T-helper 9 cell (primary cell): ENCODE results near the gene PAM.

ENCODE experiments used
- DNase-seq: peaks from one replicate; pipeline ENCODE4 v3.0.0-alpha.2; 2020

The PAM gene

DNA sequence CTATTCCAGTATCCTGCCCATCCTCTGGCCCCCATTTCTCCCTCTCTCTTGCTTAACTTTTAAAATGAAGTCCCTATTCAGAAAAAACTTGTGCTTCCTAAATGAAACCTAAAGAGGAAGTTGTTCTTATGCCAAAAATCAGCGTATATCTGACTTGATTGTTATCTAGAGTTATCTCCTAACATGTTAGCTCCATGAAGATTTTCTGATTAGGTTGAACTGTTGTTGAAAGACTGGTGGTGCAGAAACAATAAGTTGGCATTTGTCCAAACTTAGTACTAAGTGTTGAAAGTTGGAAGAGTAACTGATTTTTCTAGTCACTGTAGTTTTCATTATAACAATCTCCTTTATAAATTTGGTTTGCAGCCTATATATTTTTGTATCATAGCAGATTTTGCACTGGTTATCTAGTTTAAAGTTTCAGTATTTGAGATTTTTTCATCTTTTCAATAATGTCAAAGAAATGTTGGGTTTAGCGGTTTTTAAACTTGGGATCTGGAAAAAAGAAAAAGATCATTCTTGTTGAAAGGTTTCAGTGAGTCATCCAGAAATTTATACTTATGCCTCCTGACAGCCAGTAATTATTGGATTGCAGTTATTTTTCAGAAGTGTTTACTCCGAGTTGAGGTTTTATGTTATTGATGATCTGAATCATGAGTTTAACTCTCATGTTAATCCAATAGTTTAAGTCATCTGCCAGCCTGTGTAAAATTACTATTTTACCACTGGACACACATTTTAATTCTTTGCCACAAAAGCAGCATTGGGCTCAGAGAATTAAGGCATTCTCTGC lies 60.6 kb downstream of the PAM start:
- no peak for DNase-seq

DNA sequence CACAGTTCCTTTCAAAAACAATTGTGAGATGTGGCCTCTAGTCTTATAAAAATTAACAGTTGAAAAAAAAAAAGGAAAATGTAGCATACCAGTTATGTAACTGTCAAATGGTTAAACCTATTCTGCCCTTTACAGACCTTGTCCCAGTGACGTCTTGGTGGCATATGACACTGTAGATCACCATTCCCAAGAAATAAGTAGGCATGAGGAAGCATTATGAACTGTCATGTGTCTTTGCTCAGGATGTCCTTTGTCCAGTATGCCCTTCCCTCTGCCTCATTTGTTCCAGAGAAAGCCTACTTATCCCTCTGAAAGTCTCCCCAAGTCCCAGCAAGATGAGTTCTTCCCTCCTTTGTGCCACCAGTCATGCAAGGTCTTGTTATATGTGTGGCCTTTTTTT lies 63.2 kb downstream of the PAM start:
- DNase-seq, result no peak

DNA sequence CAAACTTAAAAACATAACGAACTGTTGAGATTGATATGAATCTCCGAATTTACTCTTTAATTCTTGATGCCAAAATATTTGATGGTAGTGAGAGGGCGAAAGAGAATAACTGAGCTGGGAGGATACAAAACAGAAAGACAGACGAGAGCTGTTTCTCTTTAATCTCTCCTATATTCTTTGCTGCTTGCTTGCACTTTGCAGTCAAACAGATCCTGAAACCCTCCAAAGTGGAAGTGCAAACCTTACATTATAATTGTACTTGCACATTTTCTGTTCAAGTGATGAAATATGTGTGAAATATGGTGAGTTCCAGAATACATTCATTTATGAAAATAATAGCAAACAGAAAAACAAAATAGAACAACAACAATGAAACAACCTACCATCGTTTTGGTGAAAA lies 63.8 kb downstream of the PAM start:
- no peak for DNase-seq

DNA sequence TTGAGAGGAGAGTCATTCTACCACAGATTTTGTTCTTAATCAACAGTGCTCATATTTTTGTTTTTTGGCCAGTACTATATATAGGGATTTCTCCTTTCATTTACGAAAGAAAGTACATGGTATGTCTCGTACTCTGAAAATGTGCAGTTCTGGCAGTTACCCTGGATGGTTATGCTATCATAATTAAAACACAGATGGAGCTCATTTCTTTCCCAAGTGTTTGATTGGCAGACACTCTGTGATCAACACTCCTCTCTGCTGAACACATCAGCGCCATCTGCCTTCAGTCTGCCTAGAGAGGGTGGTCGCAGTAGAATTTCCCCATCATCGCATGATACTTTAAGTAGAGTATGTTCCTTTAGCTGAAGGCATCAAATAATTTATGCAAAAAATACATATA lies 64.5 kb downstream of the PAM start:
- no peak for DNase-seq

DNA sequence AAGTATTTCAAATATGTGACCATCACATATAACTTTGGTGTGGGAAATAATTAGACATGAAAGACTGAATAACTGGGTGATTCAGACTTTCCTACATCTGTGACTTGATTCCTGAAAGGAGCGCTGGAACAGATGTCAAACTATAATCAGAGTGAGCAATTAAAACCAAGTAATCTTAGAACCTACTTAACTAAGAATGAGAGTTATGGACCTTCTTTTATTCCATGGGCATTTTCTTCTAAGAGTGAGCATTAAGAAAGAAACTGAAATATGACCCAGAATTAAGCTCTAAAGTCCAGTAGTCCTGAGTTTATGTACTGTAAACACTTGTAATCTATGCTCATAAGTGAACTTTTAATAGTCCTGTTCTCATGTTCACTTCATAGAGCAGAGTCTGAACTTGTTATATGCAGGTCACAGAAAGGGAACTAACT lies 68.4 kb downstream of the PAM start:
- DNase-seq, result no peak

DNA sequence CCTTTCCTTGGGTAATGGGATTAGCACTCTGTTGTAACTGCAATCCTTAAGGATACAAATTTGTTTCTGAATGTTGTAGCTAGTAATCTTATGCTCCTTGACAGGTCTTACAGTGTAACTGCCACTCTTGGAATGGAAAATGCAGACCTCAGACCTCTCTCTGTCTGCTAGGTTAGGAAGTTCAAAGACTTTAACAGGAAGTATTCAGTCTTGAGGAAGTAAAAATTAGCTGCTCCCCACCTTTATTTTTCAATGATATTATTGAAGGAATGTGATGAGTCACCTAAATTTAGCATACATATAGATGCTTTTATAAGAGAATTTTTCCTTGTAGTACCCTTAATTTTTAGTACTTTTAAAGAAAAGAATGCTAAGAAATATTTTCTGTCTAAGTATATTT lies 71.5 kb downstream of the PAM start:
- DNase-seq, result no peak

DNA sequence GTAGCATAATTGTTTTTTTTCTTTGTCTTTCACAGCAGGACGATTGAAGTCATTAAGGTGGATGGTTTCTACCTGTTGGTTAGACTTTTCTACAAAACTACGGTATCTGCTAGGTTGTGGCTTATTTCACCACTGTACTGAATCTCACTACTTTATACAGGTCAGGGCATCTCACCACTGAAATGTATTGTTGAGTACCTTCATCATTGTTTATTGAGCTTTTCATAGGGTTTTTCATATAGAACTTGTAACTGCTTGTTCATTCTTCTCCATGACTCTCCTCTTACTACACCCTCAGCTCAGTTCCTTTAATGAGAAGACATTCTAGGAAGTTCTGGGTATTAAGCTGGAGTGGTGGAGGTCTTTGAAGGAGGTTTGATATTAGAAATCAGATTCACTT lies 75.1 kb downstream of the PAM start:
- no peak for DNase-seq

DNA sequence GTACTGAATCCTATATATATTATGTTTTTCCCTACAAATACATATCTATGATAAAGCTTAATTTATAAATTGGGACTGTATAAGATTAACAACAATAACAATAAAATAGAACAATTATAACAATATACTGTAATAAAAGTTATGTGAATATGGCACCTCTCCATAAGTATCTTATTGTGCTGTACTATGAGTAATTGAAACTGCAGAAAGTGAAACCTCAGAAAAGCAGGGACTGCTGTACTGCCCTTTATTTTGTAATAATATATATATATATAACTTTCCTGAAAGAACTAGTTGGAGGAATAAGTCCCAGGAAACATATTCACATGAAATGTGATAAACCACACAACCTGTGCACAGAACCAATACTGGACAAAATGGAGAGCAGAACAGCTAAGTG lies 77.3 kb downstream of the PAM start:
- no peak for DNase-seq

DNA sequence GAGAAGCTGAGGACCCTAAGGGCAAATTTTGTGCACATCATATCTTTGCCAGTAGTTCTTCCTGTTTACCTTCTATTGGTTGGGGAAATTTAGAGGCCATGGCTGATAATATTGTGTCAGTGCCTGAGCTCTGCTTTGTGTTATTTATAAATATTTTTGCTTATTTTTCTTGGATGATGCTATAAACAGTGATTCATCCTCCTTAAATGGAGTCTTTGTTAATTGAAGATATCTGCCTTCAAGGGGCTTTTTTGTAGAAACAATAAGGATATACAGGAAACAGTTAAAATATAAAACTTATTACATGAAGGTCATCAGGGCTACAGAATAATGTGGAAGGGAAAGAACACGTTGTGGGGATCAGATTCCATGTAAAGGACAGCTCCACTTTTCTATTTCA lies 78.0 kb downstream of the PAM start:
- no peak for DNase-seq

DNA sequence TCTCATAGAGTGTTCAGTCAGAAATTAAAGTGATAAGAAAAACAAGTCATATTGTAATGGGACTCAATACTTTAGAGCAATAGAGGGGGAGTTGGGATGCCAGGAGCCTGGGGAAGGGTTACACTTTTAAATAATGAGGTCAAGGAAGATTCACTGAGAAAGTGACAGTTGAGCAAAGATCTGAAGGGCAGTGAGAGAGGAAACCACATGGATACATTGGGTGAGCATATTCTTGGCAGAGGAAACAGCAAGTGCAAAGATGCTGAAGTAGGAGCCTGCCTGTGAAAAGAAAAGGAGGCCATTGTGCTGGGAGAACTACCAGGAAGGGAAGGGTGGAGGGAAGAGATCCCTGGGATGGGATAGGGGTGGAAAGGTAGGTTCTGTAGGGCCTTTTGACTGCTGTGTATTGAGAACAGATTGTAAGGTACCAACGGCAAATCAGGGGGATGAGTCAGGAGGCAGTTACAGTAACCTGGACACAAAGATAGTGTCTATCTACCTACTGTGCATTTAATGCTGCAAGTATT lies 79.4 kb downstream of the PAM start:
- no peak for DNase-seq

DNA sequence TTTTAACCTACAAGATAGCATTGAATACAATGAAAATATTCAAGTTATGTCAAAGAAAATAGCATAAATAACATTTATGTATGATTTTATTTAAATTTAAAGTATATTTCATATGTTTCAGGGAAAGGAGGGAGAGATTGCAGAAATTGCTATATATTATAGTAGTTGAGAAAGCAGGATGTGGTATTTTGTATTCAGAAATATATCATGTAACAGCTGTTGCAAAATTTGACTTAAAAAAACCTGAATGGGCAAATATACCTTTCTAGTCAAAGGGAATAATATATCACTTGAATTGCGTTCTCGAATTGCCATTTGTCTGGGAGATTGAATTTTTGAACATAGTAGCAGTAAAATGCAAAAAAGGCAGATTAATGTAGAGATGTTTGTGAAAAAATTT lies 80.6 kb downstream of the PAM start:
- DNase-seq, result no peak

DNA sequence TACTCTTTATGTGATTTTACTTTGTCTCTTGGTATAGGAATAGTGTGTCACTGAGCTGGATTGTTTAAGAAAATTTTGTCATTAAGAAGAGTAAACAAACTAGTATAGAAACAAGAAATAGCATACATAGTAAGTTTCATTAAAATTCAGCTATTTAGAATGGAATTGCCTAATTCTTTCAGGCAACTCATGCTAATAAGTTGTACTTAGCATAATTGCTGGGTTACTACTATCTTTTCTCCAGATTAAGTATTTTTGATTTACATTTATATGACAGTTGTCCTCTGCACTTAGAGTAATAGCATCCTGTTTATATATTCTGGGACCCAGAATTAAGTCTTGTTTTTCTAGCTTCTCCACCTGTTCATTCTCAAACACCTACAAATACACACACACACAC lies 85.9 kb downstream of the PAM start:
- DNase-seq, result no peak

DNA sequence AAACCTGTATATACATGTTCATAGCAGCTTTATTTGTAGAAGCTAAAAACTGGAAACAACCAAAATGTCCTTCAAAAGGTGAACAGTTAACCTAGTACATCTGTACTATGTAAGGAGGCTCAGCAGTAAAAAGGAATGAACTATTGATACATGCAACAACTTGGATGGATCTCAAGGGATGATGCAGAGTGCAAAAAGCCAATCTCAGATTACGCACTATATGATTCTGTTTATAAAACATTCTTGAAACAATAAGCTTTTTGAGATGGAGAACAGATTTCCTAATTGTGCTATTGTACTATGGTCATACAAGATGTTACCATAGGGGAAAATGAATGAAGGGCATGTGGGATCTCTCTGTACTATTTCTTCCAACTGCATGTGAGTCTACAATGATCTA lies 88.9 kb downstream of the PAM start:
- DNase-seq, result no peak

DNA sequence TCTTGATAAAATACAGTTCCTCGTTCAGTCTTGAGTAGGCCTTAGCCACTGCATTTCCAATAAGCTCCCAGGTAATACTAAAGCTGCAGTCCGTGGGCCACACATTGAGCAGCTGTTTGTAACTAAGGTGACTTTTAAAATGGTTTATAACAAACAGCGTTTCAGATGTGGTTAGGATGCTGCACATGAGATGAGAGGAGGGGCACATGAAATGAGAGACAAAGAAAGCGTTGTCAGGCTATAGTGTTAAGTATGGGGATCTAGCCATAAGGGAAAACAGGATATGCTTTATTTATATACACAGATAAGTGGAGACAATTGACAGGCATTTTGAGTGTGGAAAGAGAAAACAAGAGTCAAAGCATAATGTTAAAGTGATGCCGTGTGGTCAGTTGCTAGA lies 89.9 kb downstream of the PAM start:
- no peak for DNase-seq

DNA sequence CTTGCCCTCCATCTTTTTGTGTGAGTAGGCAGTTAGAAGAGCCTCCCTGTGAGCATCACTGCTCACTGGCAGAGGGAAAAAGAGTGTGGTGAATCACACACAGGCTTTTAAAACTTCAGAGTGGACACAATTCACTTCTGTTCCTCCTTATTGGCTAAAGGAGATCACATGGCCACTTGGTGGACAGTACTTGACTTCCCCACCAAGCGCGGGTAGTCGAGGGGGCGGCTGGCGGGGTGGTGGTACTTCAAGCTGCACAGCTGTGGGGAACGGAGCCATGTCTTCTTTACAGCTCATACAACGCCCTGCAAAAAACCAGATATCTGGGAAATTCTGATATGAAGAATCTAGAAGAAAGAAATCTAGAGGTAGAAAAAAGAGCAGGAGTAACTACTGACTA lies 95.4 kb downstream of the PAM start:
- DNase-seq, result no peak

DNA sequence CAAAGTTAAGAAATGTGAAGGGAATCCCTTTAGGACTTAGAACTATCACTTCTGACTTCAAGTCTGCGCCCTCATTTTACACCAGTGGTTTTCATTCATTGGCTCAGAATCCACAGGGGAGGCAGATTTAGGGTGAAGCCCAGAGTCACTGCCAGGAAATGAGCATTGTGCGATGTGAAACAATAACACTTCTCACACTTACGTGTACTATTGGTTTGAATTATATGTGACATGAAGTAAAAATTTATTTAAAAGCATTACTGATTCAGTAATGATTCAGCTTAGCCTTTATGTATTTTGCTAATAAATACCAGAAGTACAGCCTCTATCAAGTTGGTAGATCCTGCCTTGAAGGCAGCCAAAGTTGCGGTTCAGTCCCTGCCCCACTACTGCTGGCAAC lies 98.6 kb downstream of the PAM start:
- DNase-seq, result no peak

DNA sequence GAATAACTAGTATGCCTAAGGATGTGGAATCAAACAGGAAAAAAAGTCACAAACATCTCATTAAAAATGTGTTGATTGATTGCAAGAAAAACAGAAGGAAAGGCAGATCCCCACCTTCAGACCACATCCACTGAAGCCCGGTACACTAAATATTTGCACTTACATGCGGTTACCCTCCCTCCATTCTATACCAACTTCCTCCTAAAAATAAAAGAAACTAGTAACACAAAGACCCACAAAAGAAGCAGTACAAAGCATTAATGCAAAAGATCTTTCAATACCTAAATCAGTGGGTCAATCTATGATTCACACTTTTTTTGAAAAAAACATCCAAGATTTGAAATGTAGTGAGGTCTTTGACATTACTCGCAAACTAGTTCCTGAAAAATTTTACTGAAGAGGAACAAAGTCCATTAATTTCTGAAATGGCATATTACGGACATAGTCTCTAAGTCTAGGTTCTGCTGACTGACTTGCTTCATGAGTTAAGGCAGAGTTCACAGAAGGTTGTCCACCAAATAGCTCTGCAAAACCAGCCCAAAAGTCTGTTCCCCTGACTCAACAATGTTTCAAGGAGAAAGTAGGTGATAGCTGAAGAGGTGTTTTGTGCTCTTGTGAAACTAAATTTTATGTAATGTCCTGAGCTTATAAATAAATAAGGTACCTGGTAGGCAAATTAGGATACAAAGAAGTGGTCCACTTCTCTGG lies 100.7 kb downstream of the PAM start:
- no peak for DNase-seq

DNA sequence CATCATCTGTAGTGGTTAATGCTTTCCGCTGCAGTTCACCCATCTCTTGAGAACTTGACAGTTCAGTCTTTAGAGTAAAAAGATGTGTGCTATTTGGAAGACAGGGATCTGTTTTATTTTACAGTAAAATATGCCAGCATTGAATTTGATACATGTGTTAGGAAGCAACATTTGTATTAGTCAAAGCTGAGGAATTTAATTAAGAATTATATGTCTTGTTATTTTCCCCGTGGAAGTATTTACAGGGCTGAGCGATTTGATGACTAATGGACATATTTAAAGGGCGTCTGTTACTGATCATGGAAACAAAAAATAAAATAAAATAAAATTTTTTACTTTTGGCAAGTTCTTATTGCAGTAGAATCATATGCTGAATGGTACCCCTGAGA lies 101.3 kb downstream of the PAM start:
- DNase-seq, result no peak

DNA sequence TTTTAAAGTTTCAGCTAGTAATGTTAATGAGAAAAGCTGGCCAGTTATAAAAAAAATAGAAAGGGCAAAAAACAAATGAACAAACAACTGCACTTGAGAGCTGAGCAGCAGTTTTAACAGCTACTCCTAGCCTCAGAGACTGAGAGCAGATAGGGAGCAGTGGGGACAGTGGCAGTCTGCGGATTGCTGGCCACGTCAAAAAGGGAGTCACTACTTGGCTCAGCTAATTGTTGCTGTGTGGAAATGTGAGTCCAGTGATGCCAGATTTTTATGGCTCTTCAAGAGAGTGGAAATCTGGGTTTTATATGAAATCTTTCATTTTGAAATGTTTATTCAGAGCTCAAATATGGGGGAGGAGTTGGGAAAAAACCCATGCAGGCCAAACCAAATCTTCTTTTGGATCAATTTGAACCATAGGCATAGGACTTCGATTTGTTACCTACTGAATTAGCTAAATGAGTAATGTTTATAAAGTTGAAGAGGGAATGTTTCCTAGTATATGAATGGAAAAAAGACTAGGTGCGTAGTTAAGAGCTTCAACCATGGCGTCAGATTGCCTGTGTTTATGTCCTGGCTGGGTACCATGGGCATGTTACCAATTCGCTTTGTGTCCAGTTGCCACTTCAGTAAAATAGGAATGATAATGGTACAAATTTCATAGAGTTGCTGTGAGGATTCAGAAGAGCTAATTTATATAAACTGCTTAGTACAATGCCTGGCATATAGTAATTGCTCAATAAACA lies 102.1 kb downstream of the PAM start:
- no peak for DNase-seq

DNA sequence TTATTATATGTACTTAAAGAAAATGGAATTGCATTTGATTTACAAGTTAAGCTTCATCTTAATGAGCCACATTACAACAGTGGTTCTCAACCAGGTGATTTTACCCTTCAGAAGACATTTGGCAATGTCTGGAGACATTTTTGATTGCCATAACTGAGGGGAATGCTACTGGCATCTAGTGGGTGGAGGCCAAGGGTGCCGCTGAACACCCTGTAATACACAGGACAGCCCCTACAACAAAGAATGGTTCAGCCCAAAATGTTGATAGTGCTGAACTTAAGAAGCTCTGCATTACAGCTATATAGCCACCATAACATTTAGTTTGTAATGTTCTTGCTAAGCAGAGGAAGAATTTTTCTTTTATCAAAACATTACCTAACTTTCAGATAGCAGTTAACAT lies 103.1 kb downstream of the PAM start:
- no peak for DNase-seq

DNA sequence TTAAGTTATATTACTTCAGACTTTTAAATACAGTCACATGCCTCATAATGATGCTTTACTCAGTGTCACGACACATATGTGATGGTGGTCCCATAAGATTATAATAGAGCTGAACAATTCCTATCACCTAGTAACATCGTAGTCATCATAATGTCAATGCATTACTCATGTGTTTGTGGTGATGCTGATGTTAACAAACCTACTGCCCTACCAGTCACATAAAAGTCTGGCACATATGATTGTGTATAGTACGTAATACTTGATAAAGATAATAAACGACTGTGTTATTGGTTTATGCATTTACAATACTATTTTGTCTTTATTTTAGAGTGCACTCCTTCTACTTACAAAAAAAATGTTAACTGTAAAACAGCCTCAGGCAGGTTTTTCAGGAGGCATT lies 103.7 kb downstream of the PAM start:
- DNase-seq, result no peak

DNA sequence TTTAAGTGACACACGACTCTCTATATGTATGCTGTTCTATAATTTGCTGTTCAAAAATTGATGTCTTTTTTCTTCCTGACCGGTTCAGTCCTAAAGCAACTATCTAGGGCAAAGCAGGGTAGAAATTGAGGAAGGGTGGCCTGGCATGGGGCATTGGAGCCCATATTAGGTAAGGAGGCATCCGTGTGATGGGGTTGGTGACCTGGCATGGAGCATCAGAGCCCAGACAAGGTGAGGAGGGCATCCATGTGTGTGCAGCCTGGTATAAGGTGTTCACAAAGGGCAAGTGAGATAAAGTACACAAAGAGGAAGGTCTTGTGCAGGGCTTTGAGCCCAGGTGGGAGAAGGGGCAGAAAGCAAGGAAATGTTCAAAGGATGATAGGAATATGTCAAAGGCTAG lies 104.9 kb downstream of the PAM start:
- no peak for DNase-seq

DNA sequence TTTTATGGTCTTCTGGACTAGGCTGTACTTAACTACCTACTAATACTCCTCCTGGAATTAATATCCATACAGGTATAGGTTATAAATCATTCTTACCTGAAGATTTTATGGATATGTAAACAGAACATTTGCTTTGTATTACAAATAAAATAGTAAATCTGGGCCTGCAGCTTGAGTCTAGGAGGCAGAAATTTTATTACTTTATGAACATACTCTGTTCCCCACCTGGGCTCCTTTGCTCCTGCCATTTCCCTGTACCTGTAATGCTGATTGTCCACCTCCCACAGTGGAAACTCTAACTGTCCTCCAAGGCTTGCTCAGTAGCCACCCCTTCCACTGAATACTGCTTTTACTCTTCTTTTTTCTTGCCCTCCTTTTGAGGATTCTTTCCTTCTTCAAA lies 108.0 kb downstream of the PAM start:
- DNase-seq, result no peak
